KMS-11 (cell line): ENCODE results near the gene ZNF791.
A peak's percentile ranks its signal among the peaks of the same experiment; 100 is the strongest.

Source experiments
- H2AFZ ChIP-seq: fragments of 200-600 bp; sonication (generic); 2 replicates; pipeline ENCODE4 v1.6.1; 2016; ENCODE audit warnings: antibody characterized with exemption, mixed run types, low read depth
- H3K27ac ChIP-seq: fragments of 200-600 bp; sonication (generic); 2 replicates; pipeline ENCODE4 v1.6.1; 2016; ENCODE audit warnings: mild to moderate bottlenecking, mixed run types
- H3K27me3 ChIP-seq: fragments of 200-600 bp; sonication (generic); 2 replicates; pipeline ENCODE4 v1.6.1; 2017; ENCODE audit warnings: mild to moderate bottlenecking, low read depth, mixed run types, moderate library complexity; ENCODE audit not compliant: insufficient read depth
- H3K36me3 ChIP-seq: fragments of 200-600 bp; sonication (generic); 2 replicates; pipeline ENCODE4 v1.6.1; 2017; ENCODE audit warnings: mild to moderate bottlenecking, mixed run types; ENCODE audit not compliant: insufficient read depth
- H3K4me1 ChIP-seq: fragments of 200-600 bp; sonication (generic); 2 replicates; pipeline ENCODE4 v1.6.1; 2016; ENCODE audit warnings: mild to moderate bottlenecking, low read depth, mixed run types; ENCODE audit not compliant: poor library complexity, severe bottlenecking
- H3K4me2 ChIP-seq: fragments of 200-600 bp; sonication (generic); 2 replicates; pipeline ENCODE4 v1.7.0; 2016; ENCODE audit warnings: mild to moderate bottlenecking, mixed run types
- H3K4me3 ChIP-seq: fragments of 200-600 bp; sonication (generic); IDR thresholded peaks from 2 replicates; pipeline ENCODE4 v1.6.1; 2017; ENCODE audit warnings: low read depth, low read length, mixed read lengths; ENCODE audit not compliant: insufficient read depth
- H3K79me2 ChIP-seq: fragments of 200-600 bp; sonication (generic); 2 replicates; pipeline ENCODE4 v1.6.1; 2016; ENCODE audit warnings: low read depth, mixed run types; ENCODE audit not compliant: insufficient read depth
- H3K9ac ChIP-seq: fragments of 200-600 bp; sonication (generic); 2 replicates; pipeline ENCODE4 v1.6.1; 2016; ENCODE audit warnings: mild to moderate bottlenecking, mixed run types
- H4K20me1 ChIP-seq: fragments of 200-600 bp; sonication (generic); 2 replicates; pipeline ENCODE4 v1.6.1; 2016; ENCODE audit warnings: mild to moderate bottlenecking, mixed run types; ENCODE audit not compliant: insufficient read depth
- TF ChIP-seq, protein P1 (sequence below): fragments of 200-600 bp; sonication (generic); conservative IDR thresholded peaks from 2 replicates; pipeline ENCODE4 v1.6.1; 2017; ENCODE audit warnings: low read depth, mild to moderate bottlenecking, antibody characterized with exemption, low read length, moderate library complexity, mixed read lengths

The ZNF791 gene

DNA sequence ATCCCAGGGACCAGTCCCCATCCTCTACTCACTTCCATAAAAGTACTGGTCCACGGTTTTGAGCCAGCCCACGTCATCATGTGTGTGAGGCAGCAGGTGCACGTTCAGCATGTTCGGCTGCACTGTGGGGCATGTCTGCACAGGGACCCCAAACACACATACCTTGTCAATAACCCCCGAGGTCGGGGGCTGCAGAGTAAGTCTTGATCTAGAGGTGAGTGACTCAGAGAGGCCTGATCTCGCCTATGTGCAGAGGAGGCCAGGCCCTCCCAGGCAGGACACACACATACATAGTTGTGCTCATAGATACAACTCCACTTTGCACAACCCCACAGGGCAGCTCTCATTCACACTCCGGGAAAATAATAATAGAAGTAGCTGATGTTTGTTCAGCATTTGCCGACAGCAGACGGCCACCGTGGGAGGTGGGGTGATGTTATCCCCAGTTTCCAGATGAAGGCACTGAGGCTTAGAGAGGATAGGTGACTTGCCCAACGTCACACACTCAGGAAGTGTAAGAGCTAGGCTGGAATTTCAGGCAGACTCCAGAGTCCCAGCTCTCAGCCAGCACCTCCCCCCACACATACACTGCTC, 55.0 kb downstream of the ZNF791 start:
- Histone ChIP-seq H3K36me3 (no peaks in the 10 kb centered on the region; the same call in 1 of the 2 replicates), H3K9ac (peak overlapping the region; percentile 54; the same call in 1 of the 2 replicates), H3K27me3 (no peaks in the 10 kb centered on the region), H3K27ac (no peak overlapping the region), H4K20me1 (no peaks in the 10 kb centered on the region), H3K79me2 (0 out of 2 replicates have a peak, but pooled peaks cover 6% of the 10 kb centered on the region), H3K4me3 (no peak overlapping the region), H2AFZ (peak overlapping the region; percentile 89; the same call in 1 of the 2 replicates), H3K4me2 (peak overlapping the region; percentile 97), H3K4me1 (peaks cover 30% of the 10 kb centered on the region)
- TF ChIP-seq, protein P1, sequence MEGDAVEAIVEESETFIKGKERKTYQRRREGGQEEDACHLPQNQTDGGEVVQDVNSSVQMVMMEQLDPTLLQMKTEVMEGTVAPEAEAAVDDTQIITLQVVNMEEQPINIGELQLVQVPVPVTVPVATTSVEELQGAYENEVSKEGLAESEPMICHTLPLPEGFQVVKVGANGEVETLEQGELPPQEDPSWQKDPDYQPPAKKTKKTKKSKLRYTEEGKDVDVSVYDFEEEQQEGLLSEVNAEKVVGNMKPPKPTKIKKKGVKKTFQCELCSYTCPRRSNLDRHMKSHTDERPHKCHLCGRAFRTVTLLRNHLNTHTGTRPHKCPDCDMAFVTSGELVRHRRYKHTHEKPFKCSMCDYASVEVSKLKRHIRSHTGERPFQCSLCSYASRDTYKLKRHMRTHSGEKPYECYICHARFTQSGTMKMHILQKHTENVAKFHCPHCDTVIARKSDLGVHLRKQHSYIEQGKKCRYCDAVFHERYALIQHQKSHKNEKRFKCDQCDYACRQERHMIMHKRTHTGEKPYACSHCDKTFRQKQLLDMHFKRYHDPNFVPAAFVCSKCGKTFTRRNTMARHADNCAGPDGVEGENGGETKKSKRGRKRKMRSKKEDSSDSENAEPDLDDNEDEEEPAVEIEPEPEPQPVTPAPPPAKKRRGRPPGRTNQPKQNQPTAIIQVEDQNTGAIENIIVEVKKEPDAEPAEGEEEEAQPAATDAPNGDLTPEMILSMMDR, result no peak

DNA sequence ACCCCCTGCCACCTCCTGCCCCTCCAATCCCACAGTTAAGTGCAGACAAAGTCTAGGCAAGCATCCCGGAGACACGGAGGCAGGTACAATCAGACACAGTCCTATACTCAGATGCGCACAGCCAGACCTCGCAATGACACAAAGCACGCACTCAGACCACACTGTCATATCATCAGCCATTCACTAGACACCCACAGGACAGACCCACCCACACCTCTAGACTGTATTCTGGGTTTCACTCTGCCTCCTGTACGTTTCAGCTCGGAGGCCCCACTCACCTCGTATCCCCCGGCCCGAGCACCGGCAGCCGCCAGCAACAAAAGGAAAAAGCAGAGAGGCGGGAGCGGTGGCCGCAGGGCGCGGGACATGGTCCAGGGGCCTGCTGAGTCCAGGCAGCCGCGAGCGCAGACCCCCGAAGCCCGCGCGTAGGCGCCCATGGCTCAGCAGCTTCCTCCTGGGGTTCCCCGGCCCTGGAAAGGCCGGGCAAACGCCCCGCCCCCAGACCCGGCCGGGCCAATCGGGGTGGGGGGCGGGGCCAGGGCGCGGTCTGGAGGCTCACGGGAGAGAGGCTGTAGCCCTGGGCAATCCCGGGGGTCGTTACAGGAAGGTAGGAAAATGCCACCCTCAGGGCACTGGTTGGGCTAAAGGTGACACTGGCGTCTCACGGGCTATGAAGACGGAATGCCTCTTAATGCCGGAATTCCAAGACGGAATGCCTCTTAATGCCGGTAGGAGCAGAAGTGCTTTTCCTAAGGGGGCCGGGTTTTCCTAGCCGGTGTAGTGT, 55.7 kb downstream of the ZNF791 start, which contains the start of the genes MAN2B1 and WDR83:
TSS of gene MAN2B1 (minus strand) at position 478 of the 784 bp plus-strand sequence. CDS start at position 437, 41 bp downstream.
TSS of gene WDR83 (plus strand) at position 543 of the 784 bp plus-strand sequence. CDS start 2,984 bp downstream, outside the sequence.
- H3K36me3 ChIP-seq, result no peaks in the 10 kb centered on the region; the same call in 1 of the 2 replicates
- H4K20me1 ChIP-seq, result no peaks in the 10 kb centered on the region
- H3K4me3 ChIP-seq, result no peak within 1 kb of the TSS
- H3K9ac ChIP-seq, result peak within 1 kb of the TSS; percentile 54; the same call in 1 of the 2 replicates
- TF ChIP-seq, protein P1, result no peak
- H2AFZ ChIP-seq, result peak within 1 kb of the TSS; percentile 89
- peak within 1 kb of the TSS; percentile 97 for H3K4me2 ChIP-seq
- H3K4me1 ChIP-seq, result peaks cover 30% of the 10 kb centered on the region
- no peak within 1 kb of the TSS for H3K27ac ChIP-seq
- 0 out of 2 replicates have a peak, but pooled peaks cover 6% of the 10 kb centered on the region for H3K79me2 ChIP-seq
- no peaks in the 10 kb centered on the region for H3K27me3 ChIP-seq

DNA sequence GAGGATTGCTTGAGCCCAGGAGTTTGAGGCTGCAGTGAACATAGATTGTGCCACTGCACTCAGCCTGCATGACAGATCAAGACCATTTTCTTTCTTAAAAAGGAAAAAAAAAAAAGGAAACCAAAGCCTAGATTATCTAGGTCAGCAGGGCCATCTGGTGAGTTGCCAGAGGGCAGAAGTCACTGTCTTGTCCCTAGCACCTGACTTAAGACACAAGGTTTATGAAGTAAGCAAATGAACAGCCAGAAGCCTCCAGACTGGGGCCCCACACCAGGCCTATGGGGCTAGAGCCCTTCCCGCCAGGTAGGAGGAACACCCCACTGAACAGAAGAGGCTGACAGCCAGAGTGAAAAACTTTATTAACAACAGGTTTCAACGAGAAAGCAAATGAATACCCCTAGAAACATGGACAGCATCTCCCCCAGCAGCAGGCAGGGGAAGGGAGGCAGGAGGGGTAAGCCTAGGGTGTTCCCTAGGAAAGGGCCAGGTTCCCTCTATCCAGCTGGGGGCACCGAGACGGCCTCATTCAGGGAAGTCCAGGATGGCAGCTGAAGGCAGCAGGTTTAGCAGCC, 57.1 kb downstream of the ZNF791 start:
- H3K4me3 ChIP-seq, result no peak overlapping the region
- H3K79me2 ChIP-seq, result 0 out of 2 replicates have a peak, but pooled peaks cover 6% of the 10 kb centered on the region
- peaks cover 30% of the 10 kb centered on the region for H3K4me1 ChIP-seq
- H3K9ac ChIP-seq, result no peak overlapping the region
- H3K27me3 ChIP-seq, result no peaks in the 10 kb centered on the region
- H2AFZ ChIP-seq, result no peak overlapping the region
- H3K36me3 ChIP-seq, result no peaks in the 10 kb centered on the region; the same call in 1 of the 2 replicates
- H3K4me2 ChIP-seq, result peak overlapping the region; percentile 58
- TF ChIP-seq, protein P1, result no peak
- H3K27ac ChIP-seq, result no peak overlapping the region
- no peaks in the 10 kb centered on the region for H4K20me1 ChIP-seq

DNA sequence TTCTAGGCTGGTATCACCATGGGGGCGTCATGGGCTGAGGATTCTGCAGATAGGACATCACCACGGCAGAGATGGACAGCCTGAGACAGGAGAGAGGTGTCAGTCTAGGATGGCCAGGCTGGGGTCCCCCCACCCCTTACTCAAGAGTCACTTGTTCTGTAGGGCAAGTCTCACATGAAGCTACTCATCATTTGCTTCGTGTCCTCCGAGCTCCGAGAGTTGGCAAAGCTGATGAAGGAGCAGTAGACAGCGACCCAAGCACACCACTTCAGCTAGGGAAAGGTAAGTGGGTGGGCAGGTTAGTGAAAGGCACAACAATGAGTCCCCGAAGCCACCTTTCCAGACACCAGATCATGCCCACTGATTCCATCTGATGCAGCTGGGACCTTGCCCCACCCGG, 57.6 kb downstream of the ZNF791 start:
- no peaks in the 10 kb centered on the region; the same call in 1 of the 2 replicates for H3K36me3 ChIP-seq
- H3K4me2 ChIP-seq, result peak overlapping the region; percentile 58
- H3K9ac ChIP-seq, result peak overlapping the region; percentile 63; the same call in 1 of the 2 replicates
- H4K20me1 ChIP-seq, result no peaks in the 10 kb centered on the region
- no peak overlapping the region for H3K4me3 ChIP-seq
- H3K27me3 ChIP-seq, result no peaks in the 10 kb centered on the region
- peaks cover 30% of the 10 kb centered on the region for H3K4me1 ChIP-seq
- H3K79me2 ChIP-seq, result 0 out of 2 replicates have a peak, but pooled peaks cover 6% of the 10 kb centered on the region
- no peak overlapping the region for H2AFZ ChIP-seq
- TF ChIP-seq, protein P1, result no peak
- H3K27ac ChIP-seq, result no peak overlapping the region; the same call in 1 of the 2 replicates
